ENCODE data around the gene MBL2.

The MBL2 gene

GRCh38 chr10:52739380-52740154 is 33.0 kb downstream of the MBL2 start:
- FAIRE-seq, result no peak

- FAIRE-seq, result no peak
Observed at GRCh38 chr10:52738951-52739350, 33.6 kb downstream of the MBL2 start.

GRCh38 chr10:52729271-52730104 is 43.1 kb downstream of the MBL2 start:
- FAIRE-seq, result peak; percentile 85

- no peak for FAIRE-seq
Observed at GRCh38 chr10:52720018-52720417, 52.6 kb downstream of the MBL2 start.

Measured in islet of Langerhans (tissue), 1 donor.